T1000 (cell line): ENCODE results near the gene ESPN.
"Not testable (repeated sequence)": the region's sequence is repeated elsewhere in the genome, so short reads cannot be mapped to it uniquely, and the experiment has no call there.

ENCODE experiments used
- DNase-seq: peaks from one replicate; lab custom pipeline; 2025; ENCODE audit warnings: mixed read lengths; lab: John Stamatoyannopoulos, UW

Gene ESPN

GRCh38 chr1:6427441-6428390 lies 3.1 kb downstream of the ESPN start:
- DNase-seq: no peak

- not testable (repeated sequence) for DNase-seq
These were observed 3.9 kb downstream of the ESPN start for GRCh38 chr1:6428453-6428852.

GRCh38 chr1:6429660-6430411 lies 5.3 kb downstream of the ESPN start:
- not testable (repeated sequence) for DNase-seq

GRCh38 chr1:6431645-6432579 lies 7.3 kb downstream of the ESPN start:
- DNase-seq: not testable (repeated sequence)

GRCh38 chr1:6434186-6434585 lies 9.6 kb downstream of the ESPN start:
- DNase-seq: no peak

GRCh38 chr1:6435129-6435528 lies 10.6 kb downstream of the ESPN start:
- DNase-seq: no peak

GRCh38 chr1:6435547-6435946 lies 11.0 kb downstream of the ESPN start:
- no peak for DNase-seq

GRCh38 chr1:6436277-6436676 lies 11.7 kb downstream of the ESPN start:
- DNase-seq: not testable (repeated sequence)

- not testable (repeated sequence) for DNase-seq
These were observed 12.6 kb downstream of the ESPN start for GRCh38 chr1:6437012-6437700.

- DNase-seq: peak; percentile 27
These were observed 13.5 kb downstream of the ESPN start for GRCh38 chr1:6438047-6438525.

- DNase-seq: peak; percentile 39
These were observed 15.9 kb downstream of the ESPN start for GRCh38 chr1:6440198-6441126.

- DNase-seq: no peak
These were observed 17.0 kb downstream of the ESPN start for GRCh38 chr1:6441586-6441985.

- no peak for DNase-seq
These were observed 19.0 kb downstream of the ESPN start for GRCh38 chr1:6443339-6444115.

GRCh38 chr1:6444377-6444776 lies 19.8 kb downstream of the ESPN start:
- DNase-seq: no peak

- no peak for DNase-seq
These were observed 20.6 kb downstream of the ESPN start for GRCh38 chr1:6445062-6445763.

GRCh38 chr1:6445929-6446328 lies 21.4 kb downstream of the ESPN start:
- not testable (repeated sequence) for DNase-seq

GRCh38 chr1:6446665-6447015 lies 22.1 kb downstream of the ESPN start:
- DNase-seq: no peak

GRCh38 chr1:6447016-6447817 lies 22.6 kb downstream of the ESPN start:
- DNase-seq: no peak
